Measurements from ENCODE around the gene TAF1. TPM values are rescaled to one million over a fixed set of nuclear protein-coding genes. Genes with fewer than 3 reads are reported as not detected.

TAF1 gene, protein sequence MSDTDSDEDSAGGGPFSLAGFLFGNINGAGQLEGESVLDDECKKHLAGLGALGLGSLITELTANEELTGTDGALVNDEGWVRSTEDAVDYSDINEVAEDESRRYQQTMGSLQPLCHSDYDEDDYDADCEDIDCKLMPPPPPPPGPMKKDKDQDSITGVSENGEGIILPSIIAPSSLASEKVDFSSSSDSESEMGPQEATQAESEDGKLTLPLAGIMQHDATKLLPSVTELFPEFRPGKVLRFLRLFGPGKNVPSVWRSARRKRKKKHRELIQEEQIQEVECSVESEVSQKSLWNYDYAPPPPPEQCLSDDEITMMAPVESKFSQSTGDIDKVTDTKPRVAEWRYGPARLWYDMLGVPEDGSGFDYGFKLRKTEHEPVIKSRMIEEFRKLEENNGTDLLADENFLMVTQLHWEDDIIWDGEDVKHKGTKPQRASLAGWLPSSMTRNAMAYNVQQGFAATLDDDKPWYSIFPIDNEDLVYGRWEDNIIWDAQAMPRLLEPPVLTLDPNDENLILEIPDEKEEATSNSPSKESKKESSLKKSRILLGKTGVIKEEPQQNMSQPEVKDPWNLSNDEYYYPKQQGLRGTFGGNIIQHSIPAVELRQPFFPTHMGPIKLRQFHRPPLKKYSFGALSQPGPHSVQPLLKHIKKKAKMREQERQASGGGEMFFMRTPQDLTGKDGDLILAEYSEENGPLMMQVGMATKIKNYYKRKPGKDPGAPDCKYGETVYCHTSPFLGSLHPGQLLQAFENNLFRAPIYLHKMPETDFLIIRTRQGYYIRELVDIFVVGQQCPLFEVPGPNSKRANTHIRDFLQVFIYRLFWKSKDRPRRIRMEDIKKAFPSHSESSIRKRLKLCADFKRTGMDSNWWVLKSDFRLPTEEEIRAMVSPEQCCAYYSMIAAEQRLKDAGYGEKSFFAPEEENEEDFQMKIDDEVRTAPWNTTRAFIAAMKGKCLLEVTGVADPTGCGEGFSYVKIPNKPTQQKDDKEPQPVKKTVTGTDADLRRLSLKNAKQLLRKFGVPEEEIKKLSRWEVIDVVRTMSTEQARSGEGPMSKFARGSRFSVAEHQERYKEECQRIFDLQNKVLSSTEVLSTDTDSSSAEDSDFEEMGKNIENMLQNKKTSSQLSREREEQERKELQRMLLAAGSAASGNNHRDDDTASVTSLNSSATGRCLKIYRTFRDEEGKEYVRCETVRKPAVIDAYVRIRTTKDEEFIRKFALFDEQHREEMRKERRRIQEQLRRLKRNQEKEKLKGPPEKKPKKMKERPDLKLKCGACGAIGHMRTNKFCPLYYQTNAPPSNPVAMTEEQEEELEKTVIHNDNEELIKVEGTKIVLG (N-terminal part only)
- total RNA-seq (2014; rRNA removed; shearing (Covaris generic)), result 62.0 and 66.4 TPM in 2 replicates

GRCh38 chrX:71365875-71366673, at the start of gene TAF1:
Gene TAF1 (plus strand): TSS chrX:71366357. CDS start chrX:71366375, 18 bp downstream.

Small RNAs within 50 kb of the gene (small RNA-seq; reads per million reads assigned to genes)
- gene AL590762.4 (not detected), gene RF00019 (not detected)

Other genes starting within 250 kb of the TAF1 start
- gene MED12, start 247.8 kb upstream of the TAF1 start, total RNA-seq (2014; rRNA removed; shearing (Covaris generic)), result 33.2 and 46.0 TPM in 2 replicates
- gene NLGN3, start 221.5 kb upstream of the TAF1 start, total RNA-seq (2014; rRNA removed; shearing (Covaris generic)), result 0.68 and 0.90 TPM in 2 replicates
- gene GJB1, start 143.1 kb upstream of the TAF1 start, total RNA-seq (2014; rRNA removed; shearing (Covaris generic)), result 4.5 and 5.7 TPM in 2 replicates
- gene ZMYM3, start 112.2 kb upstream of the TAF1 start, total RNA-seq (2014; rRNA removed; shearing (Covaris generic)), result 14.0 and 16.4 TPM in 2 replicates
- gene NONO, start 82.7 kb upstream of the TAF1 start, total RNA-seq (2014; rRNA removed; shearing (Covaris generic)), result 630 and 657 TPM in 2 replicates
- gene ITGB1BP2, start 64.6 kb upstream of the TAF1 start, total RNA-seq (2014; rRNA removed; shearing (Covaris generic)), result 1.6 and 2.5 TPM in 2 replicates
- 158 and 176 TPM in 2 replicates for gene OGT, start 166.7 kb downstream of the TAF1 start, total RNA-seq (2014; rRNA removed; shearing (Covaris generic))
- gene GCNA, start 212.1 kb downstream of the TAF1 start, total RNA-seq (2014; rRNA removed; shearing (Covaris generic)), result 0.53 and 0.83 TPM in 2 replicates

Measured in A375 (cell line).